RWPE1 (cell line): Measurements from ENCODE around the gene CTDNEP1.

Experiments used
- CTCF ChIA-PET: fragments of 350-600 bp; sonication (Branson Sonifier 250); formaldehyde crosslinking; extraction: SDS; loops from one replicate; lab custom pipeline; 2021; lab: Yijun Ruan, JAX
- POLR2A ChIA-PET: fragments of 400-600 bp; formaldehyde crosslinking; extraction: SDS; loops from one replicate; lab custom pipeline; 2020; ENCODE audit warnings: antibody characterized with exemption; ENCODE audit not compliant: low non-redundant PET; lab: Yijun Ruan, JAX
- DNase-seq: peaks from one replicate; pipeline ENCODE4 v3.0.0; 2012; ENCODE audit warnings: low spot score
- H3K27ac ChIP-seq: fragments of 450-650 bp; 2 replicates; pipeline ENCODE4 v1.5.1; 2017
- CTCF ChIP-seq: fragments of 450-650 bp; conservative IDR thresholded peaks from 2 replicates; pipeline ENCODE4 v1.5.1; 2017; ENCODE audit warnings: low read depth, mild to moderate bottlenecking

Gene CTDNEP1

GRCh38 chr17:7251661-7252175 is at the start of gene CTDNEP1:
CTDNEP1 (minus strand) TSS chr17:7251734; CDS start chr17:7251296, 438 bp downstream.
- POLR2A ChIA-PET = no interaction called here
- peak; percentile 85 for DNase-seq
- TF ChIP-seq CTCF = no peak

GRCh38 chr17:7296189-7296861 is 44.8 kb upstream of the CTDNEP1 start:
- DNase-seq = peak; percentile 55
- peak overlapping the region; percentile 81 for H3K27ac ChIP-seq
- ChIA-PET CTCF (interaction anchor here (0.6 to 1.9 kb wide), 21 partner anchors 9 to 282 kb away, joined by 3 to 48 read pairs (median 4); partner anchors contain the start of genes CLDN7, CTDNEP1, GABARAP and GPS2), POLR2A (interaction anchor here (0.9 kb wide), 1 partner anchor 15 kb away, joined by 3 read pairs; the partner anchor contains the start of gene SLC2A4)
- peak; percentile 94 for TF ChIP-seq CTCF

More at GRCh38 chr17:7251661-7252175, at the start of gene CTDNEP1:
- CTCF ChIA-PET = interaction anchor here (0.6 to 1.1 kb wide), 3 partner anchors 12 to 1125 kb away, joined by 3 to 9 read pairs (median 4); partner anchors contain the start of gene PHF23
- peak within 1 kb of the TSS; percentile 98 for H3K27ac ChIP-seq

- CTCF ChIA-PET = interaction anchor here (0.6 to 1.9 kb wide), 12 partner anchors 10 to 281 kb away, joined by 3 to 48 read pairs (median 5); partner anchors contain the start of genes GPS2 and SLC2A4
- H3K27ac ChIP-seq = peak overlapping the region; percentile 81
- no peak for TF ChIP-seq CTCF
- POLR2A ChIA-PET = interaction anchor here (0.6 to 0.9 kb wide), 2 partner anchors 14 to 97 kb away, joined by 3 to 5 read pairs; partner anchors contain the start of gene SLC2A4
- DNase-seq = no peak
Observed at GRCh38 chr17:7295230-7296180, 44.0 kb upstream of the CTDNEP1 start.

GRCh38 chr17:7294614-7295153 is 43.1 kb upstream of the CTDNEP1 start, which contains the start of gene YBX2:
YBX2 (minus strand) TSS chr17:7294639; CDS start chr17:7294500, 139 bp downstream.
- peak; percentile 93 for DNase-seq
- ChIA-PET CTCF (no interaction called here), POLR2A (no interaction called here)
- H3K27ac ChIP-seq = peak within 1 kb of the TSS; percentile 81
- TF ChIP-seq CTCF = no peak

GRCh38 chr17:7293816-7294613 is 42.5 kb upstream of the CTDNEP1 start:
- POLR2A ChIA-PET = interaction anchor here (1.1 kb wide), 1 partner anchor 13 kb away, joined by 4 read pairs; the partner anchor contains the start of gene SLC2A4
- H3K27ac ChIP-seq = peak overlapping the region; percentile 81
- CTCF ChIA-PET = no interaction called here
- DNase-seq = peak; percentile 42
- no peak for TF ChIP-seq CTCF
